Nephron progenitor cell (in vitro differentiated cells): ENCODE results near the gene RAB11FIP4.

ENCODE experiments used
- DNase-seq: peaks from one replicate; pipeline ENCODE4 v3.0.0; 2021
- H3K27ac Mint-ChIP-seq: 2 replicates; pipeline ENCODE4 v1.8.0; 2021; ENCODE audit warnings: mild to moderate bottlenecking, moderate library complexity, mixed read lengths
- H3K27me3 Mint-ChIP-seq: 2 replicates; pipeline ENCODE4 v1.8.0; 2021; ENCODE audit warnings: mild to moderate bottlenecking, low read depth, mixed read lengths; ENCODE audit not compliant: poor library complexity
- H3K36me3 Mint-ChIP-seq: 2 replicates; pipeline ENCODE4 v1.8.0; 2021; ENCODE audit warnings: low read depth, mixed read lengths
- H3K4me1 Mint-ChIP-seq: 2 replicates; pipeline ENCODE4 v1.8.0; 2021; ENCODE audit warnings: mixed read lengths
- H3K4me3 Mint-ChIP-seq: 2 replicates; pipeline ENCODE4 v1.8.0; 2021; ENCODE audit warnings: mild to moderate bottlenecking, moderate library complexity, mixed read lengths
- H3K9me3 Mint-ChIP-seq: 2 replicates; pipeline ENCODE4 v1.8.0; 2021; ENCODE audit warnings: mild to moderate bottlenecking, moderate library complexity, mixed read lengths
- CTCF ChIP-seq: fragments of 200-600 bp; sonication (generic); IDR thresholded peaks from 2 replicates; pipeline ENCODE4 v1.5.0; 2021; ENCODE audit warnings: antibody characterized with exemption

Gene RAB11FIP4

GRCh38 chr17:31553506-31553905, 162.0 kb downstream of the RAB11FIP4 start:
- no peak for DNase-seq
- Mint-ChIP-seq H3K27ac (no peak overlapping the region), H3K9me3 (no peaks in the 10 kb centered on the region), H3K4me1 (peaks cover 12% of the 10 kb centered on the region), H3K36me3 (no peaks in the 10 kb centered on the region), H3K4me3 (no peak overlapping the region), H3K27me3 (peaks cover 28% of the 10 kb centered on the region)
- TF ChIP-seq CTCF: no peak

GRCh38 chr17:31554930-31555329, 163.5 kb downstream of the RAB11FIP4 start:
- Mint-ChIP-seq H3K9me3 (no peaks in the 10 kb centered on the region), H3K27ac (no peak overlapping the region), H3K4me1 (peaks cover 6% of the 10 kb centered on the region), H3K36me3 (no peaks in the 10 kb centered on the region), H3K4me3 (no peak overlapping the region), H3K27me3 (peaks cover 36% of the 10 kb centered on the region)
- TF ChIP-seq CTCF: no peak
- no peak for DNase-seq

- peaks cover 51% of the 10 kb centered on the region for H3K27me3 Mint-ChIP-seq
- DNase-seq: no peak
- TF ChIP-seq CTCF: no peak
- H3K36me3 Mint-ChIP-seq: no peaks in the 10 kb centered on the region
- no peak overlapping the region for H3K4me3 Mint-ChIP-seq
- peaks cover 21% of the 10 kb centered on the region for H3K4me1 Mint-ChIP-seq
- no peaks in the 10 kb centered on the region for H3K9me3 Mint-ChIP-seq
- no peak overlapping the region for H3K27ac Mint-ChIP-seq
Measured at GRCh38 chr17:31556969-31557645, 165.6 kb downstream of the RAB11FIP4 start.

GRCh38 chr17:31558748-31559583, 167.5 kb downstream of the RAB11FIP4 start:
- DNase-seq: peak; percentile 75
- TF ChIP-seq CTCF: peak; percentile 51
- Mint-ChIP-seq H3K4me3 (peak overlapping the region; percentile 79), H3K9me3 (no peaks in the 10 kb centered on the region), H3K4me1 (peaks cover 27% of the 10 kb centered on the region), H3K27ac (no peak overlapping the region), H3K27me3 (peaks cover 49% of the 10 kb centered on the region), H3K36me3 (no peaks in the 10 kb centered on the region)

GRCh38 chr17:31559584-31560501, 168.4 kb downstream of the RAB11FIP4 start:
- Mint-ChIP-seq H3K27me3 (peaks cover 47% of the 10 kb centered on the region), H3K9me3 (no peaks in the 10 kb centered on the region), H3K36me3 (no peaks in the 10 kb centered on the region), H3K4me1 (peaks cover 35% of the 10 kb centered on the region), H3K27ac (no peak overlapping the region), H3K4me3 (peak overlapping the region; percentile 73)
- DNase-seq: peak; percentile 32
- no peak for TF ChIP-seq CTCF
